ENCODE data around the gene ORM1. TPM values are rescaled to one million over a fixed set of nuclear protein-coding genes. Genes with fewer than 3 reads are reported as not detected.
"Not testable (repeated sequence)": the region's sequence is repeated elsewhere in the genome, so short reads cannot be mapped to it uniquely, and the experiment has no call there.

The ORM1 gene
- total RNA-seq: 1 to 10 TPM in 1 of 4 donors, not detected in 3; 2.7 TPM
- 0.70 TPM for polyA plus RNA-seq
- long read RNA-seq, donor 1: 0 reads
- long read RNA-seq, donor 2: 0 reads
- long read RNA-seq, donor 3: 0 reads
- long read RNA-seq, donor 4: 0 reads

DNA sequence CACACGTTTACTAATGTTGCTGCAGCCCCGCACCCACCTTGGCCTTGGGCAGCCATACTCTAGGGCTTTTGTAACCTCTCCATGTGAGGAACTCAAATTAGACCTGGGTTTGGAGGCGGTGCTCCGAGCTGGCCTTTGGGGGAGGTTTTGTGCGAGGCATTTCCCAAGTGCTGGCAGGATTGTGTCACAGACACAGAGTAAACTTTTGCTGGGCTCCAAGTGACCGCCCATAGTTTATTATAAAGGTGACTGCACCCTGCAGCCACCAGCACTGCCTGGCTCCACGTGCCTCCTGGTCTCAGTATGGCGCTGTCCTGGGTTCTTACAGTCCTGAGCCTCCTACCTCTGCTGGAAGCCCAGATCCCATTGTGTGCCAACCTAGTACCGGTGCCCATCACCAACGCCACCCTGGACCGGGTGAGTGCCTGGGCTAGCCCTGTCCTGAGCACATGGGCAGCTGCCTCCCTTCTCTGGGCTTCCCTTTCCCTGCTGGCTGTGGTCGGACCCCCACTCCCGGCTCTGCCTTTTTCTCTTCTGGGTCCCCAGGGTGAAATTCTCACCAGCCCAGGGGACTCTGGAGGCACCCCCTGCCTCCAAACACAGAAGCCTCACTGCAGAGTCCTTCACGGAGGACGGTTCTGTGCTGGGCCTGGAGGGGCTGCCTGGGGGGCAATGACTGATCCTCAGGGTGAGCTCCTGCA lies at the start of gene ORM1:
TSS of gene ORM1 (plus strand) at position 268 of the 701 bp plus-strand sequence. CDS start at position 304, 36 bp downstream.
- ATAC-seq: peak; percentile 17 to 21
- 74% methylated on average over 3 of the region's 15 CpGs for WGBS
- H3K4me3 ChIP-seq (ENCODE audit: low read length); H3K27me3 ChIP-seq (ENCODE audit: control insufficient read depth, insufficient read depth); intact Hi-C loops (cut with DNase I); DNase-seq; H3K9me3 ChIP-seq (ENCODE audit: control insufficient read depth, low read length); H3K4me1 ChIP-seq (ENCODE audit: control insufficient read depth, insufficient read depth, low read length); H3K27ac ChIP-seq (ENCODE audit: low read length): not testable (repeated sequence)

DNA sequence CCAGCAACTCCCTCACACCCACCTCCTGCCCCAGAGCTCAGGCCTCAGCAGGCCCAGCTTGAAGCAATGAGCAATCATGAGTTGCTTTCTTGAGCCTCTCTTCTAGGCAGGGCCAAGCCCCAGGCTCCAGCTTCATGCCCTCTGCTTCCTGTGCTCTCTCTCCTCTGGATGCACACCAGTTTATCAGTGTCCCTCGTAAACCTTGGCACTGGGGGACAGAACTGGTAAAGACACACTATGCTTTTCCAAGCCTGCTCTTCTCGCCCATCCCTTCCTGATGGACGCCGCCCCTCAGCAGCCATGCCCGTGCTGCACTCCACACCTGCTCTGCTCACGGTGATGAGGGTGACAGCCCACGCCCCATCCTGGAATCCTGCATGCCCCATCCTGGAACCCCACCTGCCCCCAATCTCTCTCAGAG lies 49.4 kb upstream of the ORM1 start:
- H3K27ac ChIP-seq (ENCODE audit: low read length): no peak overlapping the region
- intact Hi-C loops (cut with DNase I): loop anchor here in 1 of 4 donors (10.0 kb wide), 1 partner anchor 119 kb away; the partner anchor contains the start of gene COL27A1
- WGBS: 90% methylated on average over 7 of the region's 7 CpGs

DNA sequence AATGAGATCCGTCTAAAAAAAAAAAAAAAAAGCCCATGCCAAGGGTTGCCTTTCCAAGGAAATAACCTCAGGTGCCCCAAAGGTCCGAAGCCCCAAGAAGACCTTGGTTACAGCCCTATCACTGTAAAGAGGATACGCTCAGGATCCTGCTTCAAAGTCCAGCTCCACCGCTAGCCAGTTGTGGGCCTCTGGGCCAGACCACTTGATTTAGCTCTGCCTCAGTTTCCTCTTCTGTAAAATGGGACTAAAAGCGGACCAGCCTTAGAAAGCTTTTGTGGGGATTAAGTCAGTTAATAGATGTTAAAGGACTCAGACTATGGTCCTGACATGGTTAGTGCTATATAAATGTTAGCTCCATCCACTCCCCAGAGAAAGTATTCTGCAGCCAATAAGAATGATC lies 48.7 kb upstream of the ORM1 start:
- peak in 2 of 3 donors; percentile 3 to 31 for DNase-seq
- intact Hi-C loops (cut with DNase I): loop anchor here in 1 of 4 donors (10.0 kb wide), 1 partner anchor 119 kb away; the partner anchor contains the start of gene COL27A1

More for the DNA sequence above, 49.4 kb upstream of the ORM1 start:
- no peak for ATAC-seq
- Histone ChIP-seq H3K4me1 (ENCODE audit: control insufficient read depth, insufficient read depth, low read length) (no peaks in the 10 kb centered on the region), H3K4me3 (ENCODE audit: low read length) (no peak overlapping the region), H3K9me3 (ENCODE audit: control insufficient read depth, low read length) (no peaks in the 10 kb centered on the region), H3K27me3 (ENCODE audit: control insufficient read depth, insufficient read depth) (no peaks in the 10 kb centered on the region)
- DNase-seq: peak; percentile 1 to 20 (median 17)

DNA sequence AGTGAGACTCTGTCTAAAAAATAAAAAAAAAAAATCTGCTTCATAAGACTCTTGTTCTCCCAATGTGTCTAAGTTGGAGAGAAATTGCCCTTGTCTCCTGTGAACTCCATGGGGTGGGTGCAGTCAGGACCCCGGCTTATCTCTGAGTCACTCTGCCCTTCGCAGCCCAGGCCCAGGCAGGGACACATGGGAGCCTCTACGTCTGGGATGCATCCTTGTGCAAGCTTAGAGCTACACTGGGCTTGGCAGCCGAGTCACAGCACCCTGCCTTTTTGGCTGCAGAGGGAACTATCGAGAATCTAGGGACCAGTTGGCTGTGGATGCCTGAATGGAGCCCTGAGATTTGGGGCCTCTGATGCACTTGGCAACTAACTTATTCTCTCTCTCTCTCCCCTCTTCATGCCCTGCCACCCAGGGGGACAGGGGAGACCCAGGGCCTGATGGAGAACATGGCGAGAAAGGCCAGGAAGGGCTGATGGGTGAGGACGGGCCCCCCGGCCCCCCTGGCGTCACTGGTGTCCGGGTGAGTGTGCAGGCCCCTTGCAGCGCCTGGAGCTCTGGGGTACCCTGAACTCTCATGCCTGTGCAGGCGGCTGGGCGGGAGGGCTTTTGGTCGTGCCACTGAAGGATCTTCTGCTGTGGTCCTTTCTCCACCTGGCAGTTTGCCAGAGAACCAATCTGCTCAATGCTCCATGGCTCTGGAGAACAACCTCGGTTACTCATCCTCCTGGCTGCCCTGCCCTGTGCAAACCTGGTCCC lies 47.5 kb upstream of the ORM1 start:
- H3K4me3 ChIP-seq (ENCODE audit: low read length): no peak overlapping the region
- H3K27me3 ChIP-seq (ENCODE audit: control insufficient read depth, insufficient read depth): no peaks in the 10 kb centered on the region
- peak in 1 of 2 donors; percentile 41 for ATAC-seq
- intact Hi-C loops (cut with DNase I): loop anchor here in 1 of 4 donors (10.0 kb wide), 1 partner anchor 121 kb away; the partner anchor contains the start of gene COL27A1
- peak; percentile 20 to 76 (median 43) for DNase-seq
- no peaks in the 10 kb centered on the region for H3K9me3 ChIP-seq (ENCODE audit: control insufficient read depth, low read length)
- no peak overlapping the region for H3K27ac ChIP-seq (ENCODE audit: low read length)
- WGBS: 87% methylated on average over 15 of the region's 15 CpGs
- H3K4me1 ChIP-seq (ENCODE audit: control insufficient read depth, insufficient read depth, low read length): no peaks in the 10 kb centered on the region

More for the DNA sequence above, 48.7 kb upstream of the ORM1 start:
- 94% methylated on average over 5 of the region's 5 CpGs for WGBS
- H3K4me3 ChIP-seq (ENCODE audit: low read length): no peak overlapping the region
- H3K27ac ChIP-seq (ENCODE audit: low read length): no peak overlapping the region
- no peak for ATAC-seq
- no peaks in the 10 kb centered on the region for H3K4me1 ChIP-seq (ENCODE audit: control insufficient read depth, insufficient read depth, low read length)
- H3K9me3 ChIP-seq (ENCODE audit: control insufficient read depth, low read length): no peaks in the 10 kb centered on the region
- no peaks in the 10 kb centered on the region for H3K27me3 ChIP-seq (ENCODE audit: control insufficient read depth, insufficient read depth)

DNA sequence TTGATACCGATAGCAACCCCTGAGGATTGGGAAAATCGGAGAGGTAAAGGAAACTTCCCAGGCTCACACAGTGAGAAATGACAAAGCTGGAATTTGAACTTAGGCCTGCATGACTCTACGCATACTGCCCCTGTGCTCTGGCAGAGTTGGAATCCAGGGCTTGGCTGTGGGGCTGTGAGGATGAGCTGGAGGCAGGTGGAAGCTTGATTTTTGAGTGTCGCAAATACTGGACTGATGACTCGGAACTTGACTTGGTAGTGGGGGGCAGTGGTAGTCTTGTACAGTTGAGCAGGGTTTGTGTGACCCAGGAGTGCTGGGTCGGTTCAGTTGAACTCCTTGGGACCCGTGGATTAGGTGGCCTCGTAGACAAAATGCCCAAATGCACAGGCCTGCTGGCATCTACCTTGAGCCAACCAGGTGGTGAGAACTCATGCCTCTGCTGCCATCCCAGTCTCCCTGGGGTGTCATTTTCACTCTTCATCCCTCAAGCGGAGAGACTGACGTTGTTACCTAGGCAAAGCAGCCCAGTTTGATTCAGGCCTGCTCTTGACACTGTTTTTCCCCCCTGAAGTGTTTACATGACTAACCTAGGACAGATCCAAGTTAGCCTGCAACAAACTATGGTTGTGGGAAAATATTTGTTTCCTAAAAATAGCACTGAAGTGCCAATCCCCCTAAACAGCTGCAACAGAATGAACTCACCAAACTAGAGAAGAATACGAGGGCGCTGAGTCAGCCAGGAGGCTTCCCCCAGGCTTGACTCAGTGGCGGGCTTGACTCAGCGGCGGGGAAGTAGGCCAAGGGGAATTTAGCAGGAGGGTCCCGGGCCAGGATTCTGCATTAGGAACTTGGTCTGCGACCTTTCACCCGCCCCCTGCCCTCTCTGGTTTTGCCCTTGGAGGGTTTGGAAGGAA lies 45.7 kb upstream of the ORM1 start:
- Histone ChIP-seq H3K4me3 (ENCODE audit: low read length) (no peak overlapping the region), H3K27me3 (ENCODE audit: control insufficient read depth, insufficient read depth) (no peaks in the 10 kb centered on the region), H3K9me3 (ENCODE audit: control insufficient read depth, low read length) (no peaks in the 10 kb centered on the region), H3K27ac (ENCODE audit: low read length) (no peak overlapping the region), H3K4me1 (ENCODE audit: control insufficient read depth, insufficient read depth, low read length) (peaks cover 5% of the 10 kb centered on the region)
- DNase-seq (peak; percentile 2 to 42 (median 23)), ATAC-seq (no peak)
- intact Hi-C loops (cut with DNase I): loop anchor here in 1 of 4 donors (10.0 kb wide), 1 partner anchor 122 kb away; the partner anchor contains the start of gene COL27A1
- 89% methylated on average over 18 of the region's 18 CpGs for WGBS

DNA sequence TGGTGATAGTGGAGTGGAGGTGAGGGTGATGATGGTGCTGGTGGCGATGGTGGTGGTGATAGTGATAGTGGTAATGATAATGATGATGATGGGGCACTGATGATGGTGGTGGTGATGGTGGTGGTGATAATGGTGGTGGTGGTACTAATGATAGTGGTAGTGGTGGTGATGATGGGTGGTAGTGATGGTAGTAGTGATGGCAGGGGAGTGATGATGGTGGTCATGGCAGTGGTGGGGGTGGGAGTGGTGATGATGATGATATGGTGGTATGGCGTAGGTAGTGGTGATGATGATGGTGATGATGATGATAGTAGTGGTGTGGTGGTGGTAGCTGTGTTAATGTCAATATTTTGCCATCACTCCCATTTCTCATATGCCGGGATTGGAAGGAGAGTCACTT lies 44.5 kb upstream of the ORM1 start:
- Histone ChIP-seq H3K27ac (ENCODE audit: low read length) (no peak overlapping the region), H3K27me3 (ENCODE audit: control insufficient read depth, insufficient read depth) (no peaks in the 10 kb centered on the region), H3K4me3 (ENCODE audit: low read length) (no peak overlapping the region), H3K9me3 (ENCODE audit: control insufficient read depth, low read length) (no peaks in the 10 kb centered on the region), H3K4me1 (ENCODE audit: control insufficient read depth, insufficient read depth, low read length) (peaks cover 5% of the 10 kb centered on the region)
- ATAC-seq (no peak), DNase-seq (no peak)
- 75% methylated on average over 3 of the region's 3 CpGs for WGBS
- intact Hi-C loops (cut with DNase I): loop anchor here in 1 of 4 donors (10.0 kb wide), 1 partner anchor 124 kb away; the partner anchor contains the start of gene COL27A1

DNA sequence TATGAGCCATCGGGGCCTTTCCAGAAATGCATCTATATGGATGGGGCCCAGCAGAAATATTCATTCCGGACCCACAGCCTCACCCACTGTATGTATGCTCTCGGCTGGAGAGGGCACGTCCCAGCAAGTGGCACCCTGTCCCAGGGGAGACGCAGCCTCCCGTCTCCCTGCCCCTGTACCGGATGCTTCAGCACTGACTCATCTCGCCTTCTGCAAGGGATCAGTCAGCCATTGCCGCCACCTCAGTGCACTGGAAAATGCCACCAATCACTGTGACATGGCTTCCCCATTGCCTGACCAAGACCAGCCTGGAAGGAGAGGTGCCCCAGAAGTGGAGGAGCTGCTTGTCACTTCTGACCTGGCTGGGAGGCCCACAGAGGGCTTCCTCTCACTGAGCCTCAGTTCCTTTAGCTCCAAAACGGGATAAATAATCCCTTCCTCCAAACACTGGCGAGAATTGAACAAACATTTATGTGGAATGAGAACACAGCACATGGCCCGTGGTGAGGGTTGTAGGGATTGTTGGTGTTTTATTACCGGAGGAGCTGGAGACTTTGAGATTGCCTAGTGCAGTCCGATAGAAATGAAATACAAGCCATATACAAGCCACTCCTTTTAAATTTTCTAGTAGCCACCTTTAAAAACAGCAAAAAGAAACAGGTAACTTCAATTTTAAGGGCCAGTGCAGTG lies 43.9 kb upstream of the ORM1 start:
- ATAC-seq (no peak), DNase-seq (peak; percentile 33 to 53 (median 34))
- Histone ChIP-seq H3K27me3 (ENCODE audit: control insufficient read depth, insufficient read depth) (no peaks in the 10 kb centered on the region), H3K9me3 (ENCODE audit: control insufficient read depth, low read length) (no peaks in the 10 kb centered on the region), H3K4me1 (ENCODE audit: control insufficient read depth, insufficient read depth, low read length) (peaks cover 5% of the 10 kb centered on the region), H3K4me3 (ENCODE audit: low read length) (no peak overlapping the region), H3K27ac (ENCODE audit: low read length) (no peak overlapping the region)
- 75% methylated on average over 14 of the region's 14 CpGs for WGBS
- intact Hi-C loops (cut with DNase I): loop anchor here in 1 of 4 donors (10.0 kb wide), 1 partner anchor 124 kb away; the partner anchor contains the start of gene COL27A1

DNA sequence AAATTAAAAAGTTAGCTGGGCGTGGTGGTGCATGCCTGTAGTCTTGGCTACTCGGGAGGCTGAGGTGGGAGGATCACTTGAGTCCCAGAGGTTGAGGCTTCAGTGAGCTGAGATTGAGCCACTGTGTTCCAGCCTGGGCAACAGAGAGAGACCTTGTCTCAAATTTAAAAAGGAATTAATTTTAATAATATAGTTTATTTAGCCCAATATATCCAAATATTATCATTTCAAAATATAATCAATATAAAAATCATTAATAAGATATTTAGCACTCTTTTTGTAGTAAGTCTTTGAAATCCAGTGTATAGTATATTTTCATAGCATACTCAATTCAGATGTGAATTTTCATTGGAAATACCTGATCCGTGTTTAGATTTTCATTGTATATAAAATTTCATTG lies 43.2 kb upstream of the ORM1 start:
- DNase-seq (no peak), ATAC-seq (no peak)
- Histone ChIP-seq H3K9me3 (ENCODE audit: control insufficient read depth, low read length) (no peaks in the 10 kb centered on the region), H3K27me3 (ENCODE audit: control insufficient read depth, insufficient read depth) (no peaks in the 10 kb centered on the region), H3K4me3 (ENCODE audit: low read length) (no peak overlapping the region), H3K4me1 (ENCODE audit: control insufficient read depth, insufficient read depth, low read length) (peaks cover 5% of the 10 kb centered on the region), H3K27ac (ENCODE audit: low read length) (no peak overlapping the region)
- intact Hi-C loops (cut with DNase I): loop anchor here in 1 of 4 donors (10.0 kb wide), 1 partner anchor 125 kb away; the partner anchor contains the start of gene COL27A1
- 96% methylated on average over 3 of the region's 3 CpGs for WGBS

DNA sequence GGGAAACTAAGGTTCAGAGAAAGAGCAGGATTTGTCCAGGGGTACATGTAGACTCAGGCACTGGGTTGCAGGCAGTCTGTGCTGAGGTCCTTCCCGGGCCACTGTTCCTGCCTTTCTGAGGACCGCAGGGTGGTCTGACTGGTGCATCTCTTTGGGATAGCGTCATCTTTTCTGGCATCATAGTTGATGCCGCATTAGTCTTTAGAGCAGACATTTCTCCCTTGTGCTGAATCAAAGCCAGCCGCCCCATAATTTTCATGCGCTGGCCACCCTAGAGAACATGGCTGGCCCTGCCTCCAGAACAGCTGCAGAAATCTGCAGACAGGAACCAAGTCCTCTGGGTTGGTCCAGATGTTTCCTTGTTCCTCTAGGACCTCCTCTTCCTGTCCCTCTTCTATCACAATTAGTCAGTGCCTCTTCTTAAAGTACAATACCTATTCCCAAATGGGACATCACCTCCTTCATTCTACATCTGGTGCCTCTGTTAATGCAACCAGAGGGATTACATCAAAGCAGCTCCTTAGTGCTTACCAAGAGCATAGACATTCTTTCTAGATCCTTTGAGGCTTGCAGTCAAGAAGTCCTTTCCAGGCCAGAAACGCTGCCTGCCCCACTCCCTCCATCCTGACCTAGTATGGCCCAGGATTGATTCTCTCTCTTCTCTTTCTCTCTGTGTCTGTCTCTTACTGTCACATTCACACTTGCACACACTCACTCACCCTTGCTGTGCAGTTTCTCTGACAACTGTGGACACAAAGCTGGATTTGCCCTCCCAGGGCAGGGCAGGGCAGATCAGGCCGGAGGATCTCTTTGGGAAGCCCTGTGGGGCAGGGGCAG lies 42.0 kb upstream of the ORM1 start:
- Histone ChIP-seq H3K27ac (ENCODE audit: low read length) (no peak overlapping the region), H3K4me3 (ENCODE audit: low read length) (no peak overlapping the region), H3K9me3 (ENCODE audit: control insufficient read depth, low read length) (no peaks in the 10 kb centered on the region), H3K27me3 (ENCODE audit: control insufficient read depth, insufficient read depth) (no peaks in the 10 kb centered on the region), H3K4me1 (ENCODE audit: control insufficient read depth, insufficient read depth, low read length) (peaks cover 5% of the 10 kb centered on the region)
- ATAC-seq (peak; percentile 25 to 52), DNase-seq (peak; percentile 29 to 47 (median 45))
- WGBS: 55% methylated on average over 8 of the region's 8 CpGs
- intact Hi-C loops (cut with DNase I): no loop called here

Measured in right cardiac atrium (tissue), 5 donors.